Endothelial cell of umbilical vein (primary cell): ENCODE results near the gene DCUN1D5. TPM values are rescaled to one million over a fixed set of nuclear protein-coding genes. Genes with fewer than 3 reads are reported as not detected.

Experiments used
- BruUV-seq: library from RNA; stranded (reverse); fragments of 400-500 nt; replicated peaks from 2 replicates; lab custom pipeline; 2021; lab: Mats Ljungman, UMichigan
- CTCF ChIA-PET: fragments of 300-600, 350-600 bp; sonication (Branson Sonifier 250); formaldehyde crosslinking; loops from one replicate; lab custom pipeline; 2021; ENCODE audit warnings: antibody characterized with exemption, inconsistent platforms; lab: Charles Lee
- POLR2A ChIA-PET: fragments of 300-600, 350-600 bp; sonication (Branson Sonifier 250); formaldehyde crosslinking; loops from one replicate; lab custom pipeline; 2021; ENCODE audit warnings: antibody characterized with exemption, inconsistent platforms; lab: Charles Lee
- DNase-seq: peaks from one replicate; pipeline ENCODE4 v3.0.0-alpha.2; 2011; ENCODE audit warnings: low read depth, low spot score
- FAIRE-seq: peaks from 2 replicates; lab custom pipeline; 2011; peaks lifted over from hg19 to GRCh38; lab: Jason Lieb, UNC
- H2AFZ ChIP-seq: 2 replicates; pipeline ENCODE4 v1.6.0; 2012; ENCODE audit warnings: low read depth, low read length, control low read depth, inconsistent platforms
- H3K27ac ChIP-seq: 2 replicates; pipeline ENCODE4 v1.5.1; 2011; ENCODE audit warnings: low read depth, mild to moderate bottlenecking, control low read depth, low read length, moderate library complexity; ENCODE audit not compliant: insufficient read depth
- H3K27me3 ChIP-seq, 2 experiments: 2 replicates each; pipeline versions ENCODE4 v1.6.0 to v1.6.1; 2011; ENCODE audit warnings: low read length in 2 of 2, mixed read lengths in 1 of 2; ENCODE audit not compliant: control insufficient read depth in 2 of 2, insufficient read depth in 2 of 2
- H3K36me3 ChIP-seq, 2 experiments: 2 replicates in 1 of 2; 3 replicates in 1 of 2; pipeline ENCODE4 v1.5.1; 2011; ENCODE audit warnings: low read length in 2 of 2, mild to moderate bottlenecking in 1 of 2, moderate library complexity in 1 of 2; ENCODE audit not compliant: control insufficient read depth in 2 of 2, insufficient read depth in 2 of 2; ENCODE audit errors: extremely low read depth in 1 of 2
- H3K4me1 ChIP-seq: 3 replicates; pipeline ENCODE4 v1.5.1; 2011; ENCODE audit warnings: mild to moderate bottlenecking, low read length; ENCODE audit not compliant: control insufficient read depth, insufficient read depth; ENCODE audit errors: extremely low read depth
- H3K4me2 ChIP-seq: 2 replicates; pipeline ENCODE4 v1.6.1; 2011; ENCODE audit warnings: low read length, control low read depth, mixed read lengths; ENCODE audit not compliant: insufficient read depth
- H3K4me3 ChIP-seq, 3 experiments: fragments of 200-600 bp in 1 of 3; sonication (generic), shearing (Covaris generic) in 1 of 3; replicated peaks in 1 of 3; 2 replicates each; pipeline ENCODE4 v1.5.1; 2011 to 2016; ENCODE audit warnings: control low read depth in 3 of 3, low read length in 3 of 3, mild to moderate bottlenecking in 2 of 3, inconsistent platforms in 1 of 3, low read depth in 1 of 3, moderate library complexity in 1 of 3; ENCODE audit not compliant: insufficient read depth in 1 of 3
- H3K79me2 ChIP-seq: 2 replicates; pipeline ENCODE4 v1.6.0; 2012; ENCODE audit warnings: low read length, inconsistent platforms; ENCODE audit not compliant: control insufficient read depth, insufficient read depth
- H3K9ac ChIP-seq: replicated peaks from 2 replicates; pipeline ENCODE3; 2011; ENCODE audit warnings: low read length, control low read depth; ENCODE audit not compliant: insufficient read depth; ENCODE audit errors: extremely low read depth
- H3K9me1 ChIP-seq: replicated peaks from 3 replicates; pipeline ENCODE4 v1.6.0; 2011; ENCODE audit warnings: mild to moderate bottlenecking, low read length; ENCODE audit not compliant: control insufficient read depth, insufficient read depth; ENCODE audit errors: extremely low read depth
- H3K9me3 ChIP-seq: replicated peaks from 2 replicates; pipeline ENCODE4 v1.5.1; 2012; ENCODE audit warnings: low read length, inconsistent platforms; ENCODE audit not compliant: control insufficient read depth, insufficient read depth
- H4K20me1 ChIP-seq: replicated peaks from 2 replicates; pipeline ENCODE3; 2011; ENCODE audit warnings: mild to moderate bottlenecking, low read length; ENCODE audit not compliant: control insufficient read depth, insufficient read depth; ENCODE audit errors: extremely low read depth
- EZH2 ChIP-seq: IDR thresholded peaks from 2 replicates; pipeline ENCODE4 v1.6.1; 2012; ENCODE audit warnings: borderline replicate concordance, low read depth, mild to moderate bottlenecking, moderate library complexity, low read length, inconsistent platforms; ENCODE audit not compliant: severe bottlenecking
- FOS ChIP-seq: IDR thresholded peaks from 2 replicates; pipeline ENCODE4 v1.6.1; 2011; ENCODE audit warnings: mild to moderate bottlenecking, low read length, moderate library complexity, borderline replicate concordance; ENCODE audit not compliant: insufficient read depth
- GATA2 ChIP-seq: IDR thresholded peaks from 2 replicates; pipeline ENCODE4 v1.7.0; 2011; ENCODE audit warnings: low read depth, mild to moderate bottlenecking, moderate library complexity, mixed read lengths, low read length; ENCODE audit not compliant: insufficient read length, insufficient read depth
- JUN ChIP-seq: IDR thresholded peaks from 2 replicates; pipeline ENCODE4 v1.6.1; 2011; ENCODE audit warnings: borderline replicate concordance, low read depth; ENCODE audit not compliant: insufficient read length, insufficient read depth
- MYC ChIP-seq: IDR thresholded peaks from one replicate; pipeline ENCODE4 v1.6.1; 2011; ENCODE audit warnings: mild to moderate bottlenecking, low read depth, low read length
- POLR2A ChIP-seq: IDR thresholded peaks from 2 replicates; pipeline ENCODE4 v1.6.1; 2012; ENCODE audit warnings: low read depth, mild to moderate bottlenecking, control low read depth, low read length
- POLR2AphosphoS5 ChIP-seq: IDR thresholded peaks from 2 replicates; pipeline ENCODE4 v1.6.1; 2012; ENCODE audit warnings: low read depth, mild to moderate bottlenecking, control low read depth, low read length, moderate library complexity; ENCODE audit not compliant: insufficient read depth
- dilution Hi-C: fragments of 300-500 bp; cut with MboI; formaldehyde crosslinking; loops from one replicate; pipeline ENCODE4 v1.15.0; 2019; ENCODE audit warnings: low sequenced_read_pairs; ENCODE audit not compliant: extremely low pct_ligation_motif_present
- intact Hi-C: fragments of 100-400 bp; cut with micrococcal nuclease; formaldehyde crosslinking; loops from one replicate; pipeline ENCODE4 v1.10.0; 2022
- polyA plus RNA-seq, 4 experiments: library from polyadenylated mRNA; depleted of rRNA in 3 of 4; stranded (reverse) in 3 of 4; unstranded in 1 of 4; fragments of >200 nt; gene quantifications; 2 replicates each; pipeline versions ENCODE4 v1.2.1 to v1.2.3, GENCODE V29; 2011 to 2012; ENCODE audit warnings: missing spikeins in 1 of 4
- total RNA-seq: library from RNA; stranded (reverse); gene quantifications from 2 replicates; pipeline ENCODE4 v1.2.3, GENCODE V29; 2021
- TF ChIP-seq, protein P1 (sequence below): IDR thresholded peaks from 2 replicates; pipeline ENCODE4 v1.6.1; 2011; ENCODE audit not compliant: insufficient read depth, insufficient read length
- TF ChIP-seq, protein P2 (sequence below), 2 donors: IDR thresholded peaks; 1 replicate in 1 of 2; 2 replicates in 1 of 2; pipeline ENCODE4 v1.5.1; 2011; ENCODE audit warnings: low read length in 2 of 2, mild to moderate bottlenecking in 2 of 2, moderate library complexity in 2 of 2, control low read depth in 1 of 2, inconsistent platforms in 1 of 2, low read depth in 1 of 2; ENCODE audit not compliant: insufficient read depth in 1 of 2; ENCODE audit errors: extremely low read depth in 1 of 2

DCUN1D5 gene
- total and polyA plus RNA-seq, 2 donors (not counting 3 experiments of a cell fraction or from before 2014, with no cell fraction given): 32.9 to 49.8 TPM

DNA sequence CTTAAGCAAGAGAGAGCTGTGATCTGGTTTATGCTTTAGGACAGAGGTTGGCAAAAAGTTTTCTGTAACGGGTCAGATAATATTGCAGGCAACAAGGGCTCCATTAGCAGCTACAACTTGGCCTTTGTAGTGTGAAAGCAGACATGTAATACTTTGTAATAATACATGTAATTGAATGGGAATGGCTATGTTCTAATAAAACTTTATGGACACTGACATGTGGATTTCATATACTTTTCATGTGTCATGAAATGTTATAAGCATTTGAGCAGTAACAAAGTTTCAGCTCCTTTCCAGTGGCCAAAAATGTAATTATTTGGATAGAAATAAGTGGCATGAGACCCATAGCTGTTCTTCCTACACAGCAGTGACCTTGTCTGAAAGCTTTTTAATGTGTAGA, 20.4 kb upstream of the DCUN1D5 start:
- H3K9me3 ChIP-seq: no peaks in the 10 kb centered on the region
- no peak overlapping the region for H3K27ac ChIP-seq
- TF ChIP-seq, protein P1, sequence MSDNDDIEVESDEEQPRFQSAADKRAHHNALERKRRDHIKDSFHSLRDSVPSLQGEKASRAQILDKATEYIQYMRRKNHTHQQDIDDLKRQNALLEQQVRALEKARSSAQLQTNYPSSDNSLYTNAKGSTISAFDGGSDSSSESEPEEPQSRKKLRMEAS: no peak
- no peak for TF ChIP-seq POLR2AphosphoS5
- no peak for TF ChIP-seq JUN
- TF ChIP-seq MYC: no peak
- TF ChIP-seq GATA2: no peak
- TF ChIP-seq, protein P2, sequence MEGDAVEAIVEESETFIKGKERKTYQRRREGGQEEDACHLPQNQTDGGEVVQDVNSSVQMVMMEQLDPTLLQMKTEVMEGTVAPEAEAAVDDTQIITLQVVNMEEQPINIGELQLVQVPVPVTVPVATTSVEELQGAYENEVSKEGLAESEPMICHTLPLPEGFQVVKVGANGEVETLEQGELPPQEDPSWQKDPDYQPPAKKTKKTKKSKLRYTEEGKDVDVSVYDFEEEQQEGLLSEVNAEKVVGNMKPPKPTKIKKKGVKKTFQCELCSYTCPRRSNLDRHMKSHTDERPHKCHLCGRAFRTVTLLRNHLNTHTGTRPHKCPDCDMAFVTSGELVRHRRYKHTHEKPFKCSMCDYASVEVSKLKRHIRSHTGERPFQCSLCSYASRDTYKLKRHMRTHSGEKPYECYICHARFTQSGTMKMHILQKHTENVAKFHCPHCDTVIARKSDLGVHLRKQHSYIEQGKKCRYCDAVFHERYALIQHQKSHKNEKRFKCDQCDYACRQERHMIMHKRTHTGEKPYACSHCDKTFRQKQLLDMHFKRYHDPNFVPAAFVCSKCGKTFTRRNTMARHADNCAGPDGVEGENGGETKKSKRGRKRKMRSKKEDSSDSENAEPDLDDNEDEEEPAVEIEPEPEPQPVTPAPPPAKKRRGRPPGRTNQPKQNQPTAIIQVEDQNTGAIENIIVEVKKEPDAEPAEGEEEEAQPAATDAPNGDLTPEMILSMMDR (IDR thresholded peaks at IDR 0.05; ENCODE audit: extremely low read depth in 1 of 2, insufficient read depth in 1 of 2, low read depth in 1 of 2, low read length in 2 of 2): no peak
- no peak for TF ChIP-seq EZH2
- TF ChIP-seq FOS: no peak
- TF ChIP-seq POLR2A: no peak
- H3K4me3 ChIP-seq: no peak overlapping the region
- H3K9ac ChIP-seq: no peak overlapping the region
- H3K4me1 ChIP-seq: peaks cover 14% of the 10 kb centered on the region
- H3K36me3 ChIP-seq: no peaks in the 10 kb centered on the region
- intact Hi-C loops: no loop called here
- CTCF ChIA-PET: interaction anchor here (0.8 to 1.5 kb wide), 2 partner anchors 20 to 189 kb away, joined by 3 read pairs; partner anchors contain the start of gene DCUN1D5
- no peaks in the 10 kb centered on the region for H3K9me1 ChIP-seq
- peaks cover 4 to 10% of the 10 kb centered on the region in 2 experiments for H3K27me3 ChIP-seq
- POLR2A ChIA-PET: no interaction called here
- no TSS peak for BruUV-seq
- no peaks in the 10 kb centered on the region for H3K79me2 ChIP-seq
- no peak for FAIRE-seq
- dilution Hi-C loops: no loop called here
- H3K4me2 ChIP-seq: no peak overlapping the region
- H4K20me1 ChIP-seq: peaks cover 2% of the 10 kb centered on the region
- DNase-seq: no peak
- no peak overlapping the region for H2AFZ ChIP-seq
